GM12864 (cell line): ENCODE data around the gene FGD1.

ENCODE experiments used
- DNase-seq: peaks from one replicate; pipeline ENCODE4 v3.0.0-alpha.2; 2011; ENCODE audit warnings: low read depth
- H3K4me3 ChIP-seq: 2 replicates; pipeline ENCODE4 v1.5.1; 2011; ENCODE audit warnings: mild to moderate bottlenecking, low read depth, low read length, control low read depth
- TF ChIP-seq, protein P1 (sequence below): IDR thresholded peaks from 2 replicates; pipeline ENCODE4 v1.5.1; 2011; ENCODE audit warnings: low read depth, mild to moderate bottlenecking, moderate library complexity, low read length, control low read depth, inconsistent platforms; ENCODE audit errors: missing control alignments

The FGD1 gene

GRCh38 chrX:54452920-54453319, 43.1 kb downstream of the FGD1 start:
- no peak overlapping the region for H3K4me3 ChIP-seq
- no peak for DNase-seq
- TF ChIP-seq, protein P1, sequence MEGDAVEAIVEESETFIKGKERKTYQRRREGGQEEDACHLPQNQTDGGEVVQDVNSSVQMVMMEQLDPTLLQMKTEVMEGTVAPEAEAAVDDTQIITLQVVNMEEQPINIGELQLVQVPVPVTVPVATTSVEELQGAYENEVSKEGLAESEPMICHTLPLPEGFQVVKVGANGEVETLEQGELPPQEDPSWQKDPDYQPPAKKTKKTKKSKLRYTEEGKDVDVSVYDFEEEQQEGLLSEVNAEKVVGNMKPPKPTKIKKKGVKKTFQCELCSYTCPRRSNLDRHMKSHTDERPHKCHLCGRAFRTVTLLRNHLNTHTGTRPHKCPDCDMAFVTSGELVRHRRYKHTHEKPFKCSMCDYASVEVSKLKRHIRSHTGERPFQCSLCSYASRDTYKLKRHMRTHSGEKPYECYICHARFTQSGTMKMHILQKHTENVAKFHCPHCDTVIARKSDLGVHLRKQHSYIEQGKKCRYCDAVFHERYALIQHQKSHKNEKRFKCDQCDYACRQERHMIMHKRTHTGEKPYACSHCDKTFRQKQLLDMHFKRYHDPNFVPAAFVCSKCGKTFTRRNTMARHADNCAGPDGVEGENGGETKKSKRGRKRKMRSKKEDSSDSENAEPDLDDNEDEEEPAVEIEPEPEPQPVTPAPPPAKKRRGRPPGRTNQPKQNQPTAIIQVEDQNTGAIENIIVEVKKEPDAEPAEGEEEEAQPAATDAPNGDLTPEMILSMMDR, result peak; percentile 15

DNA sequence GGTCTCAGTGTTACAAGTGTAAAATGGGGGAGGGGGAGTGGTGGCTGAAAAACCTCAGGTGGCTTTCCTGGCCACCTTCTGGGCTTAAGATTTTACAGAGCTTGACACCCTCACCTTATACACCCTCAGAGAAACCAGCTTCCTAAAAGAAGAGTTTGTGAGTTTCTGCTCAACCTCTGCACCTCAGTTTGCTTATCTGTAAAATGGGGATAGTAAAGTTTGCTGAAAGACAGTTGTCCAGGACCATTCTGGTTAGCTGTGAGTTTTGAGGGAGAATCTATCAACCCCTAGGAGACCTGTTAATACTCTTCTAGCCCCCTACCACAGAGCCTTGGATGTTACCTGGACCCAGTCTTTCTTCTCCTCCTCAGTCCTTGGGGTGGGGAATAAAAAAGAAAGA, 46.1 kb downstream of the FGD1 start:
- TF ChIP-seq, protein P1, result no peak
- DNase-seq, result no peak
- H3K4me3 ChIP-seq, result no peak overlapping the region

DNA sequence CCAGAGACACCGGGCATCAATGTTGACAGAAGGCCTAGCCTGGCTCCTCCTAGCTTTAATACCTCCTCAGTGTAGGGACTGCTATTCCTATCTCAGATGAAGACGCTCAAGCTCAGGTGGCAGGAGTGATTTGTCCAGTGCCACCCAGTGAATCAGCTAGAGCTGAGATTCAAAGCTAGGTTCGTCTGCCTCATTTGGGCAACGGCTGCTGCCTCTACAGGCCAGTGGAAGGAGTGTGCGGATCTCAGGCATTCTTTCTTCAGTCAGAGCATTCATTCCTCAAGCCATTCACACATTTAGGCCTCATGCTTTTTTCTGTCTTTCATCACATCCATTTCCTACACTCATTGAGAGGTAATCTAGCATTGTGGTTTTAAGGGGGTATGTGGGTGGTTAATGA, 48.6 kb downstream of the FGD1 start:
- no peak overlapping the region for H3K4me3 ChIP-seq
- TF ChIP-seq, protein P1, result peak; percentile 13
- no peak for DNase-seq

GRCh38 chrX:54446084-54446483, 50.0 kb downstream of the FGD1 start:
- no peak for DNase-seq
- TF ChIP-seq, protein P1, result no peak
- no peak overlapping the region for H3K4me3 ChIP-seq

DNA sequence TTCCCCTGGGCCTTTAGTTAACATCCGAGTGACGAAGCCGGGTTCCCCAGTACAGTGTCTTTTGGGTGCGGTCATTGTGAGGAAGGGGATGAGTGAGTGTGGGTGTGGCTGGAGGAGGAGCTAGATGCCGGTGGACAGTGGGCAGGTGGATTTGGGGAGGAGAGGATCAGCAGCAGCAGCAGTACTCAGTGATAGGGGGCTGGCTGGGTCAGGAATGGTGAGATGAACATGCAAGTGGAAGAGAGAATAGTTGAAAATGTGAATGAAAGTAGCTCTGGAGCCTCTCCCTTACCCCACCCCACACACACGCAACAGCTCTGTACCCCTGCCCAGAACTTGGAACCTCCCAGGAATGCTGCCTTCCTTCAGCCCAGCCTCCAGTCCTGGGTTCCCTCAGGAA, 51.3 kb downstream of the FGD1 start:
- no peak for DNase-seq
- TF ChIP-seq, protein P1, result no peak
- H3K4me3 ChIP-seq, result no peak overlapping the region

GRCh38 chrX:54442790-54443189, 53.2 kb downstream of the FGD1 start:
- DNase-seq, result no peak
- no peak overlapping the region for H3K4me3 ChIP-seq
- TF ChIP-seq, protein P1, result no peak

- H3K4me3 ChIP-seq, result peak within 1 kb of the TSS; percentile 94
- TF ChIP-seq, protein P1, result no peak
- peak; percentile 68 for DNase-seq
These were observed 55.8 kb downstream of the FGD1 start, which contains the start of gene TSR2 for GRCh38 chrX:54439960-54440871. Gene TSR2, plus strand, starts transcription at chrX:54440404. Its CDS starts 18 bp downstream, at chrX:54440422.
